K562 (cell line): ENCODE results near the gene PMFBP1. TPM values are rescaled to one million over a fixed set of nuclear protein-coding genes. Genes with fewer than 3 reads are reported as not detected.
A peak's percentile ranks its signal among the peaks of the same experiment; 100 is the strongest.

ENCODE experiments used
- ATF7 ChIP-seq: fragments of 450-650 bp; IDR thresholded peaks from 2 replicates; pipeline ENCODE4 v1.7.1; 2014; ENCODE audit warnings: mild to moderate bottlenecking, moderate library complexity
- C11orf30 ChIP-seq: fragments of 450-650 bp; IDR thresholded peaks from 2 replicates; pipeline ENCODE4 v1.6.1; 2016; ENCODE audit warnings: low read depth, mild to moderate bottlenecking
- CAMTA2 ChIP-seq: fragments of 250-450 bp; sonication (Bioruptor Pico); conservative IDR thresholded peaks from 2 replicates; pipeline ENCODE4 v1.5.1; 2022
- ELF1 ChIP-seq: fragments of 200-800 bp; sonication (Bioruptor generic); IDR thresholded peaks from 2 replicates; pipeline ENCODE4 v1.6.1; 2016; ENCODE audit warnings: missing genetic modification characterization, missing compliant biosample characterization
- EZH2 ChIP-seq: IDR thresholded peaks from 2 replicates; pipeline ENCODE4 v1.6.1; 2012; ENCODE audit warnings: low read depth, mild to moderate bottlenecking, inconsistent platforms, low read length, borderline replicate concordance
- FOSL1 ChIP-seq: fragments of 200-800 bp; sonication (Bioruptor generic); conservative IDR thresholded peaks from 2 replicates; pipeline ENCODE4 v1.6.1; 2016; ENCODE audit warnings: missing genetic modification characterization, missing compliant biosample characterization
- FOXJ2 ChIP-seq: fragments of 200-800 bp; sonication (Bioruptor generic); IDR thresholded peaks from 2 replicates; pipeline ENCODE4 v1.6.1; 2016; ENCODE audit warnings: missing genetic modification characterization, missing compliant biosample characterization
- FOXP1 ChIP-seq: sonication (generic); formaldehyde crosslinking; IDR thresholded peaks from 2 replicates; pipeline ENCODE4 v1.8.0; 2022; ENCODE audit warnings: mild to moderate bottlenecking, missing genetic modification reagents
- HDAC3 ChIP-seq: fragments of 450-650 bp; IDR thresholded peaks from 2 replicates; pipeline ENCODE4 v1.6.1; 2018; ENCODE audit warnings: borderline replicate concordance, mild to moderate bottlenecking, moderate library complexity; ENCODE audit not compliant: partially characterized antibody
- MAFG ChIP-seq: fragments of 450-650 bp; conservative IDR thresholded peaks from 2 replicates; pipeline ENCODE4 v1.6.1; 2016; ENCODE audit warnings: missing genetic modification characterization, missing compliant biosample characterization
- MAFK ChIP-seq: IDR thresholded peaks from 2 replicates; pipeline ENCODE4 v1.6.1; 2011; ENCODE audit warnings: low read length, improper control_type of control experiment
- NCOR1 ChIP-seq: fragments of 450-650 bp; IDR thresholded peaks from 2 replicates; pipeline ENCODE4 v1.6.1; 2016; ENCODE audit warnings: mild to moderate bottlenecking, moderate library complexity
- NR2C1 ChIP-seq, 2 experiments: fragments of 450-650 bp; IDR thresholded peaks; 2 replicates each; pipeline ENCODE4 v1.6.1; 2017; ENCODE audit warnings: mild to moderate bottlenecking in 2 of 2, antibody characterized with exemption in 1 of 2, inconsistent platforms in 1 of 2, missing compliant biosample characterization in 1 of 2, missing genetic modification characterization in 1 of 2
- PHB ChIP-seq: fragments of 250-450 bp; sonication (Bioruptor Pico); IDR thresholded peaks from 2 replicates; pipeline ENCODE4 v1.5.0; 2021
- RERE ChIP-seq: sonication (generic); formaldehyde crosslinking; IDR thresholded peaks from 2 replicates; pipeline ENCODE4 v1.8.0; 2023; ENCODE audit warnings: missing genetic modification reagents, mild to moderate bottlenecking, borderline replicate concordance
- SMAD4 ChIP-seq: fragments of 250-450 bp; sonication (Bioruptor Pico); conservative IDR thresholded peaks from 2 replicates; pipeline ENCODE4 v1.8.0; 2021; ENCODE audit warnings: inconsistent platforms, mild to moderate bottlenecking, moderate library complexity
- SMARCB1 ChIP-seq: IDR thresholded peaks from 2 replicates; pipeline ENCODE4 v1.6.1; 2011; ENCODE audit warnings: improper control_type of control experiment, low read depth; ENCODE audit not compliant: insufficient read length
- TAF7 ChIP-seq: fragments of 450-650 bp; IDR thresholded peaks from 2 replicates; pipeline ENCODE4 v1.6.1; 2016; ENCODE audit warnings: missing genetic modification characterization, missing compliant biosample characterization
- TBP ChIP-seq: optimal IDR thresholded peaks from 2 replicates; pipeline ENCODE3; 2011; ENCODE audit warnings: low read depth, low read length, improper control_type of control experiment
- TEAD2 ChIP-seq: fragments of 450-650 bp; IDR thresholded peaks from 2 replicates; pipeline ENCODE4 v1.6.1; 2016; ENCODE audit warnings: missing genetic modification characterization, control low read depth, missing compliant biosample characterization
- USF1 ChIP-seq: sonication (generic); formaldehyde crosslinking; IDR thresholded peaks from 2 replicates; pipeline ENCODE4 v1.9.0; 2022; ENCODE audit warnings: mild to moderate bottlenecking, missing genetic modification reagents
- ZKSCAN8 ChIP-seq: fragments of 200-800 bp; sonication (Bioruptor generic); IDR thresholded peaks from 2 replicates; pipeline ENCODE4 v1.6.1; 2016; ENCODE audit warnings: missing genetic modification characterization, missing compliant biosample characterization
- ZNF134 ChIP-seq: fragments of 250-450 bp; sonication (Bioruptor Pico); conservative IDR thresholded peaks from 2 replicates; pipeline ENCODE4 v1.4.0; 2020
- ZNF174 ChIP-seq: fragments of 250-450 bp; sonication (Bioruptor Pico); IDR thresholded peaks from 2 replicates; pipeline ENCODE4 v1.4.0; 2020; ENCODE audit warnings: mild to moderate bottlenecking
- polyA plus RNA-seq, 8 experiments: library from polyadenylated mRNA; depleted of rRNA in 4 of 8; stranded (reverse) in 5 of 8; unstranded in 3 of 8; fragments of >200 nt; fragmentation: Nextera tagmentation in 2 of 8; fragmentation: Illumina TruSeq in 1 of 8; extraction: Ambion mirVana in 2 of 8; extraction: Trizol in 1 of 8; gene quantifications; 2 replicates each; pipeline versions ENCODE4 v1.2.1 to v1.2.3, GENCODE V29; 2011 to 2014; ENCODE audit warnings: inconsistent platforms in 1 of 8, missing spikeins in 1 of 8
- total RNA-seq, 7 experiments: library from RNA; depleted of rRNA in 6 of 7; stranded (reverse); fragments of >200 nt in 6 of 7; fragmentation: Illumina TruSeq in 2 of 7; extraction: Trizol in 2 of 7; gene quantifications; 2 replicates each; pipeline versions ENCODE4 v1.2.1 to v1.2.3, GENCODE V29; 2011 to 2021; ENCODE audit warnings: low replicate concordance in 1 of 7

Gene PMFBP1
- total and polyA plus RNA-seq, 9 of the 15 experiments (the other 6 are each of a cell fraction or from before 2014, with no cell fraction given) = 0.13 to 0.91 (median 0.47) TPM

- no peak for TF ChIP-seq MAFK
- no peak for TF ChIP-seq ZKSCAN8 (CRISPR knock-in tag)
- TF ChIP-seq ATF7 = no peak
- peak; percentile 51 for TF ChIP-seq ELF1 (tag)
- TF ChIP-seq ZNF134 = no peak
- TF ChIP-seq NCOR1 = no peak
- no peak for TF ChIP-seq CAMTA2 (CRISPR knock-in tag)
- no peak for TF ChIP-seq HDAC3
- TF ChIP-seq FOXP1 (CRISPR knock-in tag) = no peak
- no peak for TF ChIP-seq TEAD2 (tag)
- 0 out of 2 replicates have a peak, but pooled peaks have one; percentile 45 for TF ChIP-seq MAFG (tag)
- TF ChIP-seq EZH2 = no peak
- TF ChIP-seq ZNF174 = no peak
- no peak for TF ChIP-seq SMARCB1
- TF ChIP-seq C11orf30 = peak; percentile 50; the same call in 1 of the 2 replicates
- no peak for TF ChIP-seq TBP
- no peak for TF ChIP-seq PHB (CRISPR knock-in tag)
- TF ChIP-seq RERE (CRISPR knock-in tag) = no peak
- TF ChIP-seq SMAD4 (CRISPR knock-in tag) = no peak
- peak; percentile 65 for TF ChIP-seq USF1 (CRISPR knock-in tag)
- TF ChIP-seq FOXJ2 (tag) = peak; percentile 81
- peak; percentile 91 for TF ChIP-seq FOSL1
- no peak for TF ChIP-seq TAF7 (tag)
- TF ChIP-seq NR2C1 (IDR thresholded peaks at IDR 0.05) = 0 out of 2 replicates have a peak, but pooled peaks have one; percentile 18
- TF ChIP-seq NR2C1 (tag; IDR thresholded peaks at IDR 0.05) = no peak
Measured at GRCh38 chr16:72172105-72173034, at the start of gene PMFBP1 (continued).
